HepG2 (cell line): Measurements from ENCODE around the gene RAB42. TPM values are rescaled to one million over a fixed set of nuclear protein-coding genes. Genes with fewer than 3 reads are reported as not detected.

Source experiments
- BCL3 ChIP-seq: sonication (generic); formaldehyde crosslinking; IDR thresholded peaks from 2 replicates; pipeline ENCODE4 v1.5.1; 2020; ENCODE audit warnings: mild to moderate bottlenecking, missing genetic modification reagents, moderate library complexity
- CEBPZ ChIP-seq: IDR thresholded peaks from 2 replicates; pipeline ENCODE4 v1.6.1; 2012; ENCODE audit warnings: low read length, improper control_type of control experiment
- FOXC1 ChIP-seq: sonication (generic); formaldehyde crosslinking; IDR thresholded peaks from 2 replicates; pipeline ENCODE4 v1.8.0; 2022; ENCODE audit warnings: mild to moderate bottlenecking, missing genetic modification reagents, borderline replicate concordance
- HNRNPLL ChIP-seq: fragments of 200-400 bp; formaldehyde crosslinking; IDR thresholded peaks from 2 replicates; pipeline ENCODE4 v1.6.1; 2017; ENCODE audit warnings: mild to moderate bottlenecking, low read depth, low read length; ENCODE audit not compliant: poor library complexity, severe bottlenecking
- KAT8 ChIP-seq: IDR thresholded peaks from 2 replicates; pipeline ENCODE4 v1.6.1; 2016; ENCODE audit warnings: missing genetic modification reagents, missing compliant biosample characterization
- KMT2B ChIP-seq: IDR thresholded peaks from 2 replicates; pipeline ENCODE4 v1.6.1; 2016; ENCODE audit warnings: missing genetic modification reagents, missing compliant biosample characterization
- MAZ ChIP-seq, 2 experiments: sonication (generic) in 1 of 2; formaldehyde crosslinking in 1 of 2; IDR thresholded peaks; 2 replicates each; pipeline versions ENCODE4 v1.5.0 to v1.6.1; 2012 to 2020; ENCODE audit warnings: low read depth in 2 of 2, mild to moderate bottlenecking in 2 of 2, borderline replicate concordance in 1 of 2, improper control_type of control experiment in 1 of 2, low read length in 1 of 2, missing genetic modification reagents in 1 of 2, moderate library complexity in 1 of 2
- MIER3 ChIP-seq: IDR thresholded peaks from 2 replicates; pipeline ENCODE4 v1.6.1; 2016; ENCODE audit warnings: missing compliant biosample characterization, borderline replicate concordance
- POGK ChIP-seq: sonication (generic); formaldehyde crosslinking; conservative IDR thresholded peaks from 2 replicates; pipeline ENCODE4 v1.8.0; 2022; ENCODE audit warnings: mild to moderate bottlenecking, moderate library complexity, missing genetic modification reagents
- SNAPC4 ChIP-seq: sonication (generic); formaldehyde crosslinking; IDR thresholded peaks from 2 replicates; pipeline ENCODE4 v1.4.0; 2020; ENCODE audit warnings: mild to moderate bottlenecking, missing genetic modification reagents
- ZNF232 ChIP-seq: sonication (generic); formaldehyde crosslinking; IDR thresholded peaks from 2 replicates; pipeline ENCODE4 v1.4.0; 2020; ENCODE audit warnings: missing genetic modification reagents, borderline replicate concordance
- ZNF274 ChIP-seq: sonication (generic); formaldehyde crosslinking; IDR thresholded peaks from 2 replicates; pipeline ENCODE4 v1.5.1; 2020; ENCODE audit warnings: mild to moderate bottlenecking, missing genetic modification reagents
- ZNF460 ChIP-seq: sonication (generic); formaldehyde crosslinking; IDR thresholded peaks from 2 replicates; pipeline ENCODE4 v1.5.1; 2020; ENCODE audit warnings: missing genetic modification reagents, mild to moderate bottlenecking, borderline replicate concordance
- ZNF547 ChIP-seq: sonication (generic); formaldehyde crosslinking; IDR thresholded peaks from 2 replicates; pipeline ENCODE4 v1.5.1; 2020; ENCODE audit warnings: mild to moderate bottlenecking, missing genetic modification reagents
- ZNF7 ChIP-seq: IDR thresholded peaks from 2 replicates; pipeline ENCODE4 v1.6.1; 2016; ENCODE audit warnings: missing biosample characterization, missing genetic modification reagents
- polyA plus RNA-seq, 8 experiments: library from polyadenylated mRNA; depleted of rRNA in 3 of 8; stranded (reverse) in 7 of 8; unstranded in 1 of 8; fragments of >200 nt; fragmentation: Illumina TruSeq in 4 of 8; extraction: Trizol in 4 of 8; gene quantifications; 2 replicates each; pipeline versions ENCODE4 v1.2.1 to v1.2.3, GENCODE V29; 2011 to 2016; ENCODE audit warnings: low read depth in 4 of 8, missing spikeins in 1 of 8, mixed read lengths in 1 of 8; ENCODE audit not compliant: insufficient read depth in 1 of 8
- total RNA-seq, 5 experiments: library from RNA; depleted of rRNA; stranded (reverse); fragments of >200 nt; fragmentation: Illumina TruSeq; extraction: Trizol; gene quantifications; 2 replicates each; pipeline ENCODE4 v1.2.3, GENCODE V29; 2016; ENCODE audit warnings: low read depth in 1 of 5

RAB42 gene
- total and polyA plus RNA-seq, 2 of the 13 experiments (the other 11 are each of a cell fraction or from before 2014, with no cell fraction given) = 10.4 to 166 TPM

GRCh38 chr1:28552758-28553663 is 39.1 kb upstream of the RAB42 start, which contains the start of gene TRNAU1AP (continued):
- TF ChIP-seq ZNF460 (CRISPR knock-in tag) (peak; percentile 9; the same call in 1 of the 2 replicates), ZNF232 (0 out of 2 replicates have a peak, but pooled peaks have one; percentile 63), KMT2B (CRISPR knock-in tag) (peak; percentile 67), FOXC1 (CRISPR knock-in tag) (no peak; the same call in 1 of the 2 replicates), KAT8 (CRISPR knock-in tag) (peak; percentile 92), ZNF7 (no peak), ZNF547 (no peak; the same call in 1 of the 2 replicates), MAZ (IDR thresholded peaks at IDR 0.05; ENCODE audit: borderline replicate concordance, low read depth, low read length) (peak; percentile 100), MAZ (CRISPR knock-in tag; IDR thresholded peaks at IDR 0.05; ENCODE audit: low read depth) (peak; percentile 99), BCL3 (CRISPR knock-in tag) (0 out of 2 replicates have a peak, but pooled peaks have one; percentile 65), POGK (CRISPR knock-in tag) (peak; percentile 74; the same call in 1 of the 2 replicates), SNAPC4 (CRISPR knock-in tag) (peak; percentile 75; the same call in 1 of the 2 replicates), HNRNPLL (peak; percentile 93), CEBPZ (no peak), MIER3 (CRISPR knock-in tag) (peak; percentile 31; the same call in 1 of the 2 replicates), ZNF274 (CRISPR knock-in tag) (peak; percentile 86)
